ENCODE data around the gene PTPRM. TPM values are rescaled to one million over a fixed set of nuclear protein-coding genes. Genes with fewer than 3 reads are reported as not detected.

Gene PTPRM
- total RNA-seq, 1 donor: 64.2 TPM

- TF ChIP-seq CTCF (IDR thresholded peaks at IDR 0.05; ENCODE audit: insufficient read depth, low read length): no peak
- no peak overlapping the region for H3K4me3 ChIP-seq (ENCODE audit: low read depth, low read length)
- no peak for DNase-seq (ENCODE audit: low read depth)
Observed at GRCh38 chr18:7609617-7610016, 42.5 kb downstream of the PTPRM start.

- no peak for DNase-seq (ENCODE audit: low read depth)
- H3K4me3 ChIP-seq (ENCODE audit: low read depth, low read length): no peak overlapping the region
- TF ChIP-seq CTCF (IDR thresholded peaks at IDR 0.05; ENCODE audit: insufficient read depth, low read length): no peak
Observed at GRCh38 chr18:7614042-7614441, 46.9 kb downstream of the PTPRM start.

GRCh38 chr18:7615840-7616239 is 48.7 kb downstream of the PTPRM start:
- TF ChIP-seq CTCF (IDR thresholded peaks at IDR 0.05; ENCODE audit: insufficient read depth, low read length): no peak
- H3K4me3 ChIP-seq (ENCODE audit: low read depth, low read length): no peak overlapping the region
- DNase-seq (ENCODE audit: low read depth): no peak

GRCh38 chr18:7616661-7617060 is 49.5 kb downstream of the PTPRM start:
- TF ChIP-seq CTCF (IDR thresholded peaks at IDR 0.05; ENCODE audit: insufficient read depth, low read length): no peak
- peak; percentile 51 for DNase-seq (ENCODE audit: low read depth)
- H3K4me3 ChIP-seq (ENCODE audit: low read depth, low read length): no peak overlapping the region

GRCh38 chr18:7617738-7618422 is 50.8 kb downstream of the PTPRM start:
- peak overlapping the region; percentile 0 for H3K4me3 ChIP-seq (ENCODE audit: low read depth, low read length)
- peak; percentile 93 for DNase-seq (ENCODE audit: low read depth)

GRCh38 chr18:7618891-7619442 is 51.9 kb downstream of the PTPRM start:
- TF ChIP-seq CTCF (IDR thresholded peaks at IDR 0.05; ENCODE audit: insufficient read depth, low read length): no peak
- DNase-seq (ENCODE audit: low read depth): peak; percentile 36
- no peak overlapping the region for H3K4me3 ChIP-seq (ENCODE audit: low read depth, low read length)

More at GRCh38 chr18:7617738-7618422, 50.8 kb downstream of the PTPRM start:
- TF ChIP-seq CTCF (IDR thresholded peaks at IDR 0.05; ENCODE audit: insufficient read depth, low read length): no peak

Measured in fibroblast of the aortic adventitia (primary cell).